HG03342 (cell line): Measurements from ENCODE around the gene TSEN15.
"Not testable (repeated sequence)": the region's sequence is repeated elsewhere in the genome, so short reads cannot be mapped to it uniquely, and the experiment has no call there.

Experiments
- ATAC-seq: cut with Tn5 transposase; IDR thresholded peaks from one replicate; pipeline ENCODE4 v1.9.1; 2021; ENCODE audit warnings: mild to moderate bottlenecking, moderate library complexity; ENCODE audit not compliant: unreplicated experiment

TSEN15 gene

DNA sequence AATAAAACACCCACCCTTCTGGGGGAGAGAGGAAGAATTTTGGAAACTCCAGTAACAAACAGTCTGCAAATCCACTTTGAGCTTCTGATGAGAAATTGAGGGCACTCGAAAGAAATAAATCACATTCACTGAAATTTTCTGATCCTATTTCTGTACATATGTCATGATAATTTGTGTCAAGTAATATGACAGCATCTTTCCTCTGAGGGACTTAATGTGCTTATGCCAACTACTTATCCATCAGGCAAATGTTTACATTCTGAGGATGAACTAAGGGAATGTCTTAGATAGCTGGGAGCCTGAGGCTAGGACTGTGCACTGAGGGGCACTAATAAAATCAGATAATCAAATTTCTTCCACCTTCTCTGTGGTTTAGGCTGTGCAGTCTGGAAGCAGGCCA, 44.5 kb downstream of the TSEN15 start:
- ATAC-seq: no peak

DNA sequence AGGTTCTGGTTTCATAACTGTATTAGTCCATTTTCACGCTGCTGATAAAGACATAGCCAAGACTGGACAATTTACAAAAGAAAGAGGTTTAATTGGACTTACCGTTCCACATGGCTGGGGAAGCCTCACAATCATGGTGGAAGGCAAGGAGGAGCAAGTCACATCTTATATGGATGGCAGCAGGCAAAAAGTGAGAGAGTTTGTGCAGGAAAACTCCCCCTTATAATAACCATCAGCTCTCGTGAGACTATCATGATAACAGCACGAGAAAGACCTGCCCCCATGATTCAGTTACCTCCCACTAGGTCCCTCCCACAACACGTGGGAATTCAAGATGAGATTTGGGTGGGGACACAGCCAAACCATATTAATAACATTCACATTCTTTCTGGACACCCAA, 45.0 kb downstream of the TSEN15 start:
- not testable (repeated sequence) for ATAC-seq

DNA sequence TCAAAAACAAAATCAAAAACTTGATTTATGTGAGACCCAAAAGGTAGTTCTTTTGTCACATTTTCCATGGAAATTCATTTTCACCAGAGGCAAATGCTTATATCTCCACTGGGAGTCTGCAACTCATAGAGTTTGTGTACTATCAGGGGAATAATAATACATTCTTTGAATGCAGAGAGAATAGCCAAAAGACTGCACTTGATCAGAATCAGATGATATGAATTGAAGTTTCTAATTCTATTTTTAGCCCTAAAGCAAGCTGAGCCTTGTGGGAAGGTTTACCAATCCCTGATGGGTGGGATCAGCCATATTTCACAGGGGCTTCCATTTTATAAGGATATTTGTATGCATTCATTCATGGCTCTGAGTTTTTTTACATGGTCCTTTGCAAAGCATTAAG, 49.6 kb downstream of the TSEN15 start:
- no peak for ATAC-seq

DNA sequence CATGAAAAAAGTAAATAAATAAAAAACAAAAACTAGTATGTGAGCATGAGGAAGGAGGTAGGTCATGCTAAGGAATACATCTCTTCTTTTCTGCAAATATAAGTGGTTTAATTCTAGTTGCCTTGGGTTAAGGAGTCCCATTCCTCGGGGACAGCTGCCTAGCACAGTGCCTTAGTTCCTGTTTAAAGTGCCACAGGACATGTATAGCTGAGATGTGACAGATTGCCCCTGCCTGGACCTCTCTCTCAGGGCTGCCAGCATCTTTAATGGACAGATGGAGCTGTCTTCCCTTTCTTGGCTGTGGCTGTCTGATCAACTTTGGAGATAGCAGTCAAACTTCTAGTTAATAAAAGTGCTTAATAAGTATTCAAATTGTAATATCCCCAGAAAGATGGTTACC, 50.0 kb downstream of the TSEN15 start:
- no peak for ATAC-seq

DNA sequence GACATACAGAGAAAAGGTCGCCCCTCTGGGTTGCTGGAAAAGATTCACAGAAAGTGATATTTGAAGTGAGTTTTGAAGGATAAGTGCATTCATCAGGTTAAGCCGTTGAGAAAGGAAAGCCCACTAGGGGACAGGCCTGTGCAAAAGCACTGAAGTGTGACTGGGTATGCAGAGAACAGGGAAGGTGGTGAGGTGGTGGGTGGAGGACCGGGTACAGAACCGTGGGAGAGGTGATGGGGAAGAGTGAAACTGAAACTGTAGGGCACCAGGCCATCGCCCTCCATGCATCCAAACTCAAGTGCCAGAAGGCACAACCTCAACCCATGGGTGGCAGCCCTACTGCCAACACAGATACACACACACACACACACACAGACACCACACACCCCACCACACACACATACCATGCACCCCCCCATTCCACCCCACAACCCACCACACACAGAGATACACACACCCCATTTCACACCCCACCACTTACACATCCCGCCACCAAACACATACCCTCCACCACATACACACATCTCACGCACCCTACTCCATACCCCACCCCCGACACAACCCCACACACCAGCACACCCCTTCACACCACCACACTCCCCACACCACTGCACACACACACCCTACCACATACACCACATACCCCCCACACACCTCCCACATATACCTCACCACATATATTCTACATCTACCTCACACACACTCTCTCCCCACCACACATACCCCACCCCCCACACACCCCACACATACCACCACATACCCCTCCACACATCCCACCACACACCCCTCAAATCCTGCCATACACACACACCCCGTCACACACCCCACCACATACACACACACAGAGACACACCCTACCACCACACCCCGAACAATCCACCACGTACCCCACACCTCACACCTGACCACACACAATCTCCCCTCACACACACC, 59.0 kb downstream of the TSEN15 start:
- no peak for ATAC-seq

DNA sequence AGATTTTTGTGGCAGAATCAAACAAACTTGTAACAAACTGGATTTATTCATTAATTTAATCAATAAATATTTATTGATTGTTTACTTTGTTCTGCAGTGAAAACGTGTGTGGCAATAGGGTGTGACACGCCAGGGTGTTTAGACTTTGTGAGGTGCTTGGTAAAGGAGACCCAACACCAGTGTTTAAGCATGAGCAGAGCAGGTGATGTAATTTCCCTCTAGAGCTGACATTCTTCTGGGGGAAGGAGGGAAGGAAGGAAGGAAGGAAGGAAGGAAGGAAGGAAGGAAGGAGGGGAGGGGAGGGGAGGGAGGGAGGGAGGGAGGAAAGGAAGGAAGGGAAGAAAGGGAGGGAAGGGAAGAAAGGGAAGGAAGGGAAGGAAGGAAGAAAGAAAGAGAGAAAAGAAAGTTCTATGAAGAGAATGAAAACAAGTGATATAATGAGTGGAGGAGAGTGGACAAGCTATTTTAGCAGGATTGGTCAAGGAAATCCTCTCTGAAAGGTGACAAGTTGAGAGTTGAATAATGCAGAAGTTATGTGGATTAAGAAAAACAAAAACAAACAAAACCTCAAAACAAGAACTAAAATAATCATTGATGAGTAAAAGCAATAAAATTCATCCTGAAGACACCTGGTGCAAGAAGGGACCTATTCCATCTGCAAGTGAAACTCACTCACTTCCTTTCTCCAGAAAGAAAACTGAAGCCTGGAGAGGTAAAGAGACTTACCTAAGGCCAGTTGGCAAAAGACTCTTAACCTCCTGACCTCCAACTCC, 60.8 kb downstream of the TSEN15 start:
- no peak for ATAC-seq

DNA sequence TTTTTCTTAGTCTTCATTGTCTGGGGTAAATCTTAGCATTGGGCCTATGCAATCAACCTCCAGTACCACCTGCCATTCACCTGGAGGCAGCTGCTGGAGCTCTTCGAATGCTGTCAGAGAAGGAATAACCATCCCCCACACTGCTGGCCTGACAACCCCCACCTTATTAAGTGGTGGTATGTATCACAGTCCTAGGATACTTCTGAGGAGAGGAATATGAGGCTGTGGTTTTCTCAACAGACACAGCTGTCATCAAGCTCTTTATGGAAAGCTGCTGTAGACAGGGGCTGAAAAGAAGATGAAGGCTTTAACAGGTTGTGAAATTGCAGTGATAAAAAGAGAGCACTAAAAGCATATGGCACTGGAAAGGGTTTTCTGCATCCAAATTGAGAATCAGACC, 61.7 kb downstream of the TSEN15 start:
- ATAC-seq: no peak

DNA sequence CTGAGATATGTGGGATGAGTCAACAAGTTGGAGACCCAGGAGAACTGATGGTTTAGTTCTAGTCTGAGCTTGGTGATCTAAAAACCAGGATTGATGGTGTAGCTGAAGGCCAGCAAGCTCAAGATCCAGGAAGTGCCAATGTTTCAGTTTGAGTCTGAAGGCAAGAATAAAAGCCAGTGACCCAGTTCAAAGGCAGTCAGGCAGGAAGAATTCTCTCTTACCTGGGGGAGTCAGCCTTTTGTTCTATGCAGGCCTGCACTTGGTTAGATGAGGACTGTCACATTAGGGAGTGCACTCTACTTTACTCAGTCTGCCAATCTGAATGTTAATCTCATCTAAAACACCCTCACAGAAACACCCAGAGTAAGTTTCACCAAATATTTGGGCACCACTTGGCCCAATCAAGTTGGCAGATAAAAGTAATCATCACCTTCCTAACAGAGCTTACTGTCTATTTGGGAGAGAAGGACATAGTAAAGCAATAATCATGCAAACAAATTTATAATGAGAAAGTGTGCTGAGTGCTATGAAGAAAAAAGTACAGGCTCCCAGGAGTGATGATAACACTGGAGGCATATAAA, 63.4 kb downstream of the TSEN15 start:
- ATAC-seq: no peak

DNA sequence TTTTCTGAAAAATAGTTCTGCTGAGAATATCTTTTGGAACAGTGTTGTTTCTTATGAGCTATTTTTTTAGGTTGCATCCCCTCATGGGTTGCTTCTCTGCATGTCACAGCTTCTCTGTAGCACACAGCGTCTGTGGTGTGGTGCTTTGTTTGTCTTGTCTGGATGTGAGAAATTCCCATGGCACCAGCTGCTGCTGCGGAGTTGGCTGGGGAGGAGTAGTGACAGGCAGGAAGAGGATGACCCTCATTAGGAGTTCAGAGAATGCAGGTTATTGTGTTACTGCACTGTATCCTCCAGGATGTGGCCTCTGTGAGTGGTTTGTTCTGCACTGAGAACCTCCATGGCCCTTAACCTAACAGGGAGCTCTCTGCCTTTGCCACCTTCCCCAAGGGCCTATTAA, 64.8 kb downstream of the TSEN15 start:
- ATAC-seq: no peak

DNA sequence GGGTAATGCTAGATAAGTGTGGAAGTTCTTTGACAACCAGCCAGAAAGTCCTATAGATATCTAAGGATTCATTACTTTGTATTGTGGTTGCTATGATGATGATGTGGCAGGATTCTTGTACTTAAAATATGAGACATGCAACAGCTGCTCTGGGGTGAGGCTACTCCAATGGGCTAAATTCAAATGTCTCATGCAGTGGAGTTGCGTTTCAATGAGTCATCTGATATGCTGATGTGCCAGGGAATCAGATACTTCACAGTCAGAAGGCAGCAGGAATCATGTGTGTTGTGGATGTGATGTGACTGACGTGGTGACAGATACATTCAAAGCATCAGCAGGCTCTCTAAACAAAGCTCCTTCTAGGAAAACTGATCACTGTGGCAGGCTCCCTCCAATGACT, 66.5 kb downstream of the TSEN15 start:
- ATAC-seq: no peak
